NK-92 (cell line): ENCODE measurements around the gene GGA2.
"Not testable (repeated sequence)": the region's sequence is repeated elsewhere in the genome, so short reads cannot be mapped to it uniquely, and the experiment has no call there.

Experiments used
- DNase-seq: peaks from one replicate; lab custom pipeline; 2025; ENCODE audit not compliant: unreplicated experiment; lab: John Stamatoyannopoulos, UW

Gene GGA2

GRCh38 chr16:23523876-23524385 lies 13.6 kb upstream of the GGA2 start:
- no peak for DNase-seq

GRCh38 chr16:23523321-23523720 lies 13.0 kb upstream of the GGA2 start:
- no peak for DNase-seq

- DNase-seq = no peak
These were observed 11.7 kb upstream of the GGA2 start for GRCh38 chr16:23521965-23522364.

GRCh38 chr16:23521037-23521743 lies 10.9 kb upstream of the GGA2 start:
- no peak for DNase-seq

- no peak for DNase-seq
These were observed 10.2 kb upstream of the GGA2 start for GRCh38 chr16:23520500-23520899.

- DNase-seq = no peak
These were observed 9.0 kb upstream of the GGA2 start for GRCh38 chr16:23519282-23519681.

- no peak for DNase-seq
These were observed 8.2 kb upstream of the GGA2 start for GRCh38 chr16:23518435-23518891.

GRCh38 chr16:23516366-23517137 lies 6.3 kb upstream of the GGA2 start:
- DNase-seq = no peak

- no peak for DNase-seq
These were observed 5.6 kb upstream of the GGA2 start for GRCh38 chr16:23515881-23516280.

GRCh38 chr16:23514381-23515152 lies 4.3 kb upstream of the GGA2 start:
- DNase-seq = no peak

- no peak for DNase-seq
These were observed 1.9 kb upstream of the GGA2 start for GRCh38 chr16:23512168-23512695.

GRCh38 chr16:23511731-23512130 lies 1.4 kb upstream of the GGA2 start:
- no peak for DNase-seq

- not testable (repeated sequence) for DNase-seq
These were observed 599 bp upstream of the GGA2 start for GRCh38 chr16:23510915-23511270.

- DNase-seq = no peak
These were observed 521 bp downstream of the GGA2 start for GRCh38 chr16:23509782-23510163.

GRCh38 chr16:23509441-23509754 lies 896 bp downstream of the GGA2 start:
- DNase-seq = no peak

GRCh38 chr16:23508589-23509440 lies 1.5 kb downstream of the GGA2 start:
- DNase-seq = no peak

- DNase-seq = no peak
These were observed 3.7 kb downstream of the GGA2 start for GRCh38 chr16:23506606-23506994.

- no peak for DNase-seq
These were observed 4.4 kb downstream of the GGA2 start for GRCh38 chr16:23505671-23506605.

GRCh38 chr16:23505180-23505665 lies 5.1 kb downstream of the GGA2 start:
- DNase-seq = no peak
